Naive thymus-derived CD4-positive, alpha-beta T cell (primary cell): ENCODE results near the gene TTC33. TPM values are rescaled to one million over a fixed set of nuclear protein-coding genes. Genes with fewer than 3 reads are reported as not detected.

Source experiments
- ATAC-seq: fragments of 150-1000 bp; cut with Tn5 transposase; 2 replicates; pipeline ENCODE4 v1.10.0; 2021; ENCODE audit warnings: mild to moderate bottlenecking, moderate library complexity
- CTCF ChIA-PET: fragments of 350-600 bp; sonication (Branson Sonifier 250); formaldehyde crosslinking; loops from one replicate; lab custom pipeline; 2021; ENCODE audit warnings: antibody characterized with exemption; lab: Charles Lee
- POLR2A ChIA-PET: fragments of 350-600 bp; sonication (Branson Sonifier 250); formaldehyde crosslinking; loops from one replicate; lab custom pipeline; 2021; ENCODE audit warnings: antibody characterized with exemption, inconsistent platforms; lab: Charles Lee
- DNase-seq, 9 donors: peaks; one replicate each; pipeline versions ENCODE4 v3.0.0 to v3.0.0-alpha.2; 2020 to 2022; ENCODE audit warnings: mixed read lengths in 1 of 9
- H3K27ac ChIP-seq: one replicate; pipeline ENCODE4 v1.7.0; 2013; ENCODE audit warnings: mild to moderate bottlenecking, low read depth, low read length, moderate library complexity
- H3K27me3 ChIP-seq, 2 donors: one replicate each; pipeline ENCODE4 v1.7.0; 2013; ENCODE audit warnings: low read length in 2 of 2, mild to moderate bottlenecking in 2 of 2, moderate library complexity in 2 of 2; ENCODE audit not compliant: control insufficient read depth in 2 of 2, insufficient read depth in 2 of 2
- H3K36me3 ChIP-seq, 3 experiments: 1 replicate in 2 of 3; 2 replicates in 1 of 3; pipeline ENCODE4 v1.7.0; 2013; ENCODE audit warnings: low read length in 3 of 3, mild to moderate bottlenecking in 3 of 3, moderate library complexity in 1 of 3; ENCODE audit not compliant: insufficient read depth in 3 of 3, control insufficient read depth in 2 of 3
- H3K4me1 ChIP-seq, 2 donors: one replicate each; pipeline ENCODE4 v1.7.0; 2013; ENCODE audit warnings: low read length in 2 of 2, mild to moderate bottlenecking in 2 of 2, moderate library complexity in 1 of 2; ENCODE audit not compliant: control insufficient read depth in 2 of 2, insufficient read depth in 2 of 2
- H3K4me3 ChIP-seq: 2 replicates; pipeline ENCODE4 v1.7.0; 2013; ENCODE audit warnings: mild to moderate bottlenecking, low read length
- H3K9me3 ChIP-seq, 3 experiments: 1 replicate in 2 of 3; 2 replicates in 1 of 3; pipeline ENCODE4 v1.7.0; 2013; ENCODE audit warnings: low read length in 3 of 3; ENCODE audit not compliant: control insufficient read depth in 2 of 3
- H3K27ac Mint-ChIP-seq, 9 donors: one replicate each; pipeline ENCODE4 v1.8.0; 2020 to 2022; ENCODE audit warnings: mixed read lengths in 9 of 9, mild to moderate bottlenecking in 8 of 9, moderate library complexity in 5 of 9, inconsistent platforms in 2 of 9
- H3K27me3 Mint-ChIP-seq, 5 donors: one replicate each; pipeline ENCODE4 v1.8.0; 2021 to 2022; ENCODE audit warnings: mixed read lengths in 5 of 5, mild to moderate bottlenecking in 1 of 5
- H3K36me3 Mint-ChIP-seq, 5 donors: one replicate each; pipeline ENCODE4 v1.8.0; 2020 to 2022; ENCODE audit warnings: mixed read lengths in 5 of 5, mild to moderate bottlenecking in 3 of 5, inconsistent platforms in 1 of 5
- H3K4me1 Mint-ChIP-seq, 7 donors: one replicate each; pipeline ENCODE4 v1.8.0; 2020 to 2022; ENCODE audit warnings: mixed read lengths in 7 of 7, mild to moderate bottlenecking in 3 of 7, inconsistent platforms in 1 of 7
- H3K4me3 Mint-ChIP-seq, 10 donors: one replicate each; pipeline ENCODE4 v1.8.0; 2020 to 2022; ENCODE audit warnings: mild to moderate bottlenecking in 10 of 10, mixed read lengths in 10 of 10, moderate library complexity in 6 of 10, inconsistent platforms in 2 of 10
- H3K9me3 Mint-ChIP-seq, 11 donors: one replicate each; pipeline ENCODE4 v1.8.0; 2020 to 2022; ENCODE audit warnings: mixed read lengths in 11 of 11, mild to moderate bottlenecking in 4 of 11, inconsistent platforms in 1 of 11, moderate library complexity in 1 of 11
- intact Hi-C, 2 donors: fragments of 100-400 bp; cut with micrococcal nuclease; formaldehyde crosslinking; loops; one replicate each; pipeline ENCODE4 v1.15.1; 2023
- polyA plus RNA-seq, 2 donors: library from polyadenylated mRNA; unstranded; fragments of 300-500 nt; fragmentation: Illumina TruSeq; gene quantifications; one replicate each; pipeline ENCODE4 v1.2.3, GENCODE V29; 2021
- total RNA-seq, 6 experiments: library from RNA in 5 of 6; stranded (reverse) in 5 of 6; gene quantifications; 1 replicate in 5 of 6; 2 replicates in 1 of 6; pipeline ENCODE4 v1.2.3 and lab custom pipeline; 2021 to 2026

TTC33 gene
- total and polyA plus RNA-seq, 7 experiments from 2014 or later, result 7.0 to 19.0 (median 14.0) TPM

DNA sequence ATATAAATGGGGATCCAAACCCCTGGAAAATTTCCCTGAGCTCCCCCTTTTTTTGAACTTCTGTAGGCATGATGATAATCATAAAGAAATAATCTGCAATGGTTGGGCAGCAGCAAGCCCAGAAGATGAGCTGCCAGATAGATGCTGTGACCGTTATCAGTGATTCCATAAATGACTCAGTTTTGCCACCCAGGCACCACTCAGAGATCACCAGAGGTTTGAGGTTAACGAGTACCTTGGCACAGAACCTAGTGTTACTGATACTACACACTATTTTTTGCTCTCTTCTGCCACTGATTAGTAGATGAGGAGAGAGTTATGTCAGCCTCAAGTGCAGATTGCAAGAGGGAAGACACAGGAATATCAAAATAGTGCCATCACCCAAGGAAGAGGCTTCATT lies 275.4 kb downstream of the TTC33 start:
- Histone ChIP-seq H3K27me3 (no peaks in the 10 kb centered on the region), H3K27ac (no peak overlapping the region), H3K4me3 (no peak overlapping the region), H3K9me3 (no peaks in the 10 kb centered on the region), H3K36me3 (no peaks in the 10 kb centered on the region), H3K4me1 (peaks cover 0 to 10% of the 10 kb centered on the region in 2 donors)
- CTCF ChIA-PET, result no interaction called here
- intact Hi-C loops, result loop anchor here (10.0 kb wide), 2 partner anchors 64 to 274 kb away; partner anchors contain the start of gene TTC33 (in 1 of the 2)
- H3K4me3 Mint-ChIP-seq, result no peak overlapping the region
- ATAC-seq, result peak; percentile 46
- H3K27me3 Mint-ChIP-seq, result no peaks in the 10 kb centered on the region
- H3K27ac Mint-ChIP-seq, result no peak overlapping the region
- peaks cover 0 to 8% (median 0%) of the 10 kb centered on the region in 5 donors for H3K36me3 Mint-ChIP-seq
- H3K4me1 Mint-ChIP-seq, result peaks cover 2 to 29% (median 17%) of the 10 kb centered on the region in 7 donors
- no peak for DNase-seq
- peaks cover 0 to 6% (median 0%) of the 10 kb centered on the region in 11 donors for H3K9me3 Mint-ChIP-seq
- POLR2A ChIA-PET, result no interaction called here

DNA sequence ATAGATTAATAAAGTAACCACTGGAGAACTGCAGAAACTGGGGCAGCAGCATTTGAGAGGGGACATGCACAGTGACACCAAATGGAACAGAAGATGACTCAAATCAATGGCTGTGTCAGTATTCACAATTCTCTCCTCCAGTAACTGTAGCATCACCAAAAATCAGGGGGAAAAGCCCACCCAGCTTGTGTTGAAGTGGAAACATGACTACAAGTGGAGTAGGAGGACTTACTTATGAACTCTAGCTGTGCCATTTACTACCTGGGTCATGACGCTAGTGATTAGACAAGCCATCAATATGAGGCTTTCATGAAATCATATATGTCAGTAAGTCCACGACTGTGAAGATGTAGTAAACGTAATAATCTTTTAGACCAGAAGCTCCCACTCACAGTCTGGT lies 275.8 kb downstream of the TTC33 start:
- DNase-seq (no peak), ATAC-seq (no peak)
- Histone ChIP-seq H3K4me1 (peaks cover 0 to 10% of the 10 kb centered on the region in 2 donors), H3K27ac (no peak overlapping the region), H3K4me3 (no peak overlapping the region), H3K36me3 (no peaks in the 10 kb centered on the region), H3K27me3 (no peaks in the 10 kb centered on the region), H3K9me3 (no peaks in the 10 kb centered on the region)
- ChIA-PET CTCF (no interaction called here), POLR2A (no interaction called here)
- Mint-ChIP-seq H3K4me3 (no peak overlapping the region), H3K27me3 (no peaks in the 10 kb centered on the region), H3K4me1 (peaks cover 2 to 25% (median 13%) of the 10 kb centered on the region in 7 donors), H3K9me3 (peaks cover 0 to 10% (median 0%) of the 10 kb centered on the region in 11 donors), H3K36me3 (peaks cover 0 to 8% (median 0%) of the 10 kb centered on the region in 5 donors), H3K27ac (no peak overlapping the region)
- intact Hi-C loops, result loop anchor here (10.0 kb wide), 2 partner anchors 65 to 275 kb away; partner anchors contain the start of gene TTC33 (in 1 of the 2)

DNA sequence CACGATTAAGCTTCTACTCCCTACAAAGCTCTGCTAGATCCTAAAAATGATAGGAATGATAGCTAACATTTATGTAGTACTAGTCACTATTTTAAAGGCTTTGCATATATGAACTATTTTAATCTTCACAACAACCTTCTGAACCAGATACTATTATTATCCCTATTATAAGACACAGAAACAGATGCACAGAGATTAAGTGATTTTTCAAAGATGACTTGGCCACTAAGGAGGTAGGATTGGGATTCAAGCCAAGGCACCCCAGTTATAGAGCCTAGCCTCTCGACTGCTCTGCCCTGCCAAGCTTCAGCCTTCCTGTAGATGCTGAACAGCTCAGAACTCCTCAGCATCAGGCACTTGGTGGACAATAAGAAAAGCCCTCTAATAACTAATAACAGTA lies 277.0 kb downstream of the TTC33 start:
- no peaks in the 10 kb centered on the region for H3K36me3 ChIP-seq
- no peaks in the 10 kb centered on the region for H3K27me3 ChIP-seq
- Mint-ChIP-seq H3K9me3 (peaks cover 0 to 11% (median 0%) of the 10 kb centered on the region in 11 donors), H3K4me1 (peaks cover under 1 to 15% (median 2%) of the 10 kb centered on the region in 7 donors), H3K27ac (no peak overlapping the region), H3K27me3 (no peaks in the 10 kb centered on the region), H3K36me3 (peaks cover 0 to 8% (median 0%) of the 10 kb centered on the region in 5 donors), H3K4me3 (no peak overlapping the region)
- no peak overlapping the region for H3K27ac ChIP-seq
- ChIA-PET POLR2A (no interaction called here), CTCF (no interaction called here)
- H3K9me3 ChIP-seq, result no peaks in the 10 kb centered on the region
- ATAC-seq, result no peak
- intact Hi-C loops, result no loop called here
- DNase-seq, result no peak
- H3K4me1 ChIP-seq, result peaks cover 0 to 10% of the 10 kb centered on the region in 2 donors
- H3K4me3 ChIP-seq, result no peak overlapping the region

DNA sequence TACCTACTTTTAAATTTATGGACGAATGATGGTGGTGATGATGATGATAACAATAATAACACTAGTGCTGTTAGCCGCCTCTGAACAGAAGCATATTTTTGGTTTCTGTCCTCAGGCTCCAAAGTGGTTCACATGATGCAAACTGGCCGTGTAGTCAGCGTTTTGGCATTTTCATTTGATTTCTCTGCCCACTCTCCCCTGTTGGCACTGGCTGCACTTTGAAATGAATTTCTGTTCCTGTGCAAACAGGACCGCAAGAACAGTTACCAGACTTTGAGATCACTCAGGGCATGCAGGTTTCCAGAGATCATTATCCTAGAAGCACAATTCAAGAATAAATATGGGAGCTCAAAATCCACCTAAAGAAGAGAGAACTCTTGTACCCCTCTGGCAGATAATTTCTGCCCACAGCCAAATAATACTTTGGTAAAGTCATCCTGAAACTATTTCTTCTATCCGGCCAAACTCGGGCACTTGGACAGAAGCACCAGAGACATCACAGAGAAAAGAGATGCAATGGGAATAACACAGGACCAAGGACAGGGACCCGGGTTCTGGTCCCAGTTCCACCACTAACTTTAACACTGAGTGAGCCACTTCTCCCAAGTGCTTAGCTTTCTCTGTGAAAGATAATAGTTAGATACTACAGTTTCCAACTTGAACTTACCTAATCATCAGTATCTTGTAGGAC lies 277.8 kb downstream of the TTC33 start:
- ChIA-PET POLR2A (interaction anchor here (0.6 kb wide), 1 partner anchor 135 kb away, joined by 3 read pairs; no protein-coding TSS in a partner anchor), CTCF (no interaction called here)
- H3K9me3 ChIP-seq, result no peaks in the 10 kb centered on the region
- no peak overlapping the region for H3K27ac ChIP-seq
- DNase-seq, result no peak
- H3K4me1 ChIP-seq, result peaks cover 0 to 10% of the 10 kb centered on the region in 2 donors
- intact Hi-C loops, result no loop called here
- H3K27ac Mint-ChIP-seq, result no peak overlapping the region
- peaks cover 0 to 10% (median 0%) of the 10 kb centered on the region in 5 donors for H3K36me3 Mint-ChIP-seq
- H3K4me1 Mint-ChIP-seq, result peaks cover 0 to 9% (median 2%) of the 10 kb centered on the region in 7 donors
- H3K27me3 ChIP-seq, result no peaks in the 10 kb centered on the region
- peaks cover 0 to 14% (median 0%) of the 10 kb centered on the region in 11 donors for H3K9me3 Mint-ChIP-seq
- no peak overlapping the region for H3K4me3 Mint-ChIP-seq
- no peaks in the 10 kb centered on the region for H3K27me3 Mint-ChIP-seq
- H3K4me3 ChIP-seq, result no peak overlapping the region
- no peaks in the 10 kb centered on the region for H3K36me3 ChIP-seq
- ATAC-seq, result no peak

DNA sequence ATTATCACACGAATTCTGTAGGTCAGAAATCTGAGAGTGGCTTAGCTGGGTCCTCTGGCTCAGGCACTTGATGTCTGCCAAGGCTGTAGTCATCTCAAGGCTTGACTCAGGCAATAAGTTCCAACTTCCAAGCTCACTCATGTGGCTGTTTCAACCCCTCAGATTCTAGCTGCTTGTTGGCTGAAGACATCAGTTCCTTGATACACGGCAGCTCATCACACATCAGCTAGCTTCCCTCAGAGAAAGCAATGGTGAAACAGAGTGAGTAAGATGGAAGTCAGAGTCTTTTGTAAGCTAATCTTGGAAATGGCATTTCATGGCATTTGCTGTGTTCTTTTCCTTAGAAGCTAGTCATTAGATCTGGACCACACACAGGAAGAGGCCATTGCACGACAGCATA lies 280.2 kb downstream of the TTC33 start:
- Mint-ChIP-seq H3K27ac (no peak overlapping the region), H3K9me3 (peaks cover 0 to 24% (median 0%) of the 10 kb centered on the region in 11 donors), H3K27me3 (no peaks in the 10 kb centered on the region), H3K36me3 (peaks cover 0 to 20% (median 0%) of the 10 kb centered on the region in 5 donors), H3K4me3 (no peak overlapping the region), H3K4me1 (peaks cover 0 to 6% (median 0%) of the 10 kb centered on the region in 7 donors)
- Histone ChIP-seq H3K27ac (no peak overlapping the region), H3K36me3 (no peaks in the 10 kb centered on the region), H3K4me3 (no peak overlapping the region), H3K4me1 (peaks cover 0 to 8% of the 10 kb centered on the region in 2 donors), H3K27me3 (no peaks in the 10 kb centered on the region), H3K9me3 (no peaks in the 10 kb centered on the region)
- no peak for ATAC-seq
- DNase-seq, result no peak
- CTCF ChIA-PET, result no interaction called here
- intact Hi-C loops, result no loop called here
- POLR2A ChIA-PET, result no interaction called here

DNA sequence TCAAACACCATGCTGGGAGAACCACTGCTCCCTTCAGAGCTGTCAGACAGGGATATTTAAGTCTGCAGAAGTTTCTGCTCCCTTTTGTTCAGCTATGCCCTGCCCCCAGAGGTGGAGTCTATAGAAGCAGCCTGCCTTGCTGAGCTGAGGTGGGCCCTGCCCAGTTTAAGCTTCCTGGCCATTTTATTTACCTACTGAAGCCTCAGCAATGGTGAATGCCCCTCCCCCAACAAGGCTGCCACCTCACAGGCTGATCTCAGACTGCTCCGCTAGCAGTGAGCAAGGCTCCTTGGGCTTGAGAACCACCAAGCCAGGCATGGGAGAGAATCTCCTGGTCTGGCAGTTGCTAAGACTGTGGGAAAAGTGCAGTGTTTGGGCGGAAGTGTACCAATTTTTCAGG lies 281.5 kb downstream of the TTC33 start:
- Histone ChIP-seq H3K27me3 (no peaks in the 10 kb centered on the region), H3K36me3 (no peaks in the 10 kb centered on the region), H3K4me1 (no peaks in the 10 kb centered on the region), H3K27ac (no peak overlapping the region), H3K9me3 (no peaks in the 10 kb centered on the region), H3K4me3 (no peak overlapping the region)
- peaks cover 0 to 25% (median 0%) of the 10 kb centered on the region in 5 donors for H3K36me3 Mint-ChIP-seq
- intact Hi-C loops, result no loop called here
- ChIA-PET POLR2A (no interaction called here), CTCF (no interaction called here)
- H3K27me3 Mint-ChIP-seq, result no peaks in the 10 kb centered on the region
- H3K4me3 Mint-ChIP-seq, result no peak overlapping the region
- H3K27ac Mint-ChIP-seq, result no peak overlapping the region
- peaks cover 0 to 31% (median 0%) of the 10 kb centered on the region in 11 donors for H3K9me3 Mint-ChIP-seq
- H3K4me1 Mint-ChIP-seq, result peaks cover 0 to 6% (median 0%) of the 10 kb centered on the region in 7 donors
- ATAC-seq, result no peak
- no peak for DNase-seq
